GM18873 (cell line): ENCODE results near the gene ZSCAN21.

Experiments used
- ATAC-seq: cut with Tn5 transposase; IDR thresholded peaks from one replicate; pipeline ENCODE4 v1.9.1; 2021; ENCODE audit warnings: mild to moderate bottlenecking, moderate library complexity, moderate number of reproducible peaks; ENCODE audit not compliant: unreplicated experiment, low FRiP score

The ZSCAN21 gene

DNA sequence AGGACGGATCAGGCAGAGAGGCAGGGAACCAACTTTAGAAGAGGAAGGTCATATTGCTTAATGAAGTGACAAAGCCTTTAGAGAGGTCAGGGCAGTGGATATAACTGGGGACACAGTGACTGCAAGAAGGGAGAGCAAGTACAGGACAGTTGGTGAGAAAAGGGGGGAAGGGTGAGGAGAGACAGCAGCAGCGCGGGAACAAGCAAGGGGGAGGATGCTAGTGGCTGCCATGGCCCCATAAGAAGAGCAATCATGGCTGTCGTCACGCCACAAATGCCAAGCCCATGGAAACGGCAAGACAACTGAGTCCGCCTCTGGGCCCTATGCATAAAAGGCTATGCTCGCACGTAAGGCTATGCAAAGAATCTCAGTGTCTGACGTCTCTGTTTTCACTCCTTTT is 22.9 kb downstream of the ZSCAN21 start:
- no peak for ATAC-seq

DNA sequence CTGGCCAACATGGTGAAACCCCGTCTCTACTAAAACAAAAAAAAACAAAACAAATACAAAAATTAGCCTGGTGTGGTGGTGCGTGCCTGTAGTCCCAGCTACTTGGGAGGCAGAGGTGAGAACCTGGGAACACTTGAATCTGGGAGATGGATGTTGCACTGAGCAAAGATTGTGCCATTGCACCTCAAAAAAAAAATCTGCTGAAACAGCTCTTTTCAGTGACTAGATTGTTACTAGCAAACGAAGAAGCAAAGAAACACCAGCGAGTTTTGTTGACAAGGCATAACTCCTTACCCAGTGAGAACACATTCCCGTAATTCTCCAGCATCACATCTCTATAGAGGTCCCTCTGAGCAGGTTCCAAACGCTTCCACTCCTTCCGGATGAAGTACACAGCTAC is 25.3 kb downstream of the ZSCAN21 start:
- ATAC-seq = no peak

- no peak for ATAC-seq
Measured at GRCh38 chr7:100075418-100075817, 25.8 kb downstream of the ZSCAN21 start.

DNA sequence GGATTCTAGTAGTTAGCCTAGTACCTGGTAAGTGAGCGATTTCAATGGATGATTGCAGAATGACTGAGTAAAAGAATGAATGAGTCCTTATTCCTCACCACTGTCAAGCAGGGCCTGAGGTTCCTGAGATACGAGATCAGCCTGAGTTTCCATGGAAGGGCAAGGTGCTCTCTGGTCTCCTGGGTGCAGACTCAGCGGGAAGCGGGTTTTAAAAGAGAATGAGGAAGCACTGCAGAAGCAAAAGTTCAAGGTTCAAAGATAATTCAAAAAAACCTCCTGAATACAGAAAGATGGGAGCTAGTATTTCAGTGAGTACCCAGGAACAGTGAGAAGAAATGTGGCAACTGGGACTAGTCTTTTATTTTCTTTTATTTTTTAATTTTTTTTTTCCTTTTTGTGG is 27.6 kb downstream of the ZSCAN21 start:
- ATAC-seq = no peak

DNA sequence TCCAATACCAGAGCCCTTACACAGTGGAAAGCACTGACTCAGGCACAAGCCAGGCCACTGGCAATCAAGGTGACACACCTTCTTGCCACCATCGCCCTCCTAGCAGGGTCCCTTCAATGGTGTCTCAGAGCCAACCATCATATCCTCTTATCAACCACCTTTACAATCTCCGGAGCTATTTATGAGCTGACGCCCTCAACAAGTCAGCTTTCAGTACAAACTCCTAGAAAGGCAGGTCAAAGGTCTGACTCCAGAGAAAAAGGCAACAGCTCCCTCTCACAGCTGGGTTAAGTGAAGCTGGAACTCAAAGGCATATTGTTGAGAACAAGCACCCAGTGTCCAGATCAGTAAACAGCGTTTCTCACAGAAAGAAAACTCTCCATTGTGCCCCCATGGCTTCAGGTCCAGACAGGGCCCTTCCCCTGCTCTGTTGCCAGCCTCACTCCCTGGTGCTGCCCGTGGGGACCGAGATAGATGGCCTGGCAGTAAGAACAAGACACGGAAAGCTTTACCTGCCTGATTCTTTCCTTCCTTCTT is 29.5 kb downstream of the ZSCAN21 start:
- no peak for ATAC-seq

- ATAC-seq = no peak
Measured at GRCh38 chr7:100080907-100081534, 31.4 kb downstream of the ZSCAN21 start.

DNA sequence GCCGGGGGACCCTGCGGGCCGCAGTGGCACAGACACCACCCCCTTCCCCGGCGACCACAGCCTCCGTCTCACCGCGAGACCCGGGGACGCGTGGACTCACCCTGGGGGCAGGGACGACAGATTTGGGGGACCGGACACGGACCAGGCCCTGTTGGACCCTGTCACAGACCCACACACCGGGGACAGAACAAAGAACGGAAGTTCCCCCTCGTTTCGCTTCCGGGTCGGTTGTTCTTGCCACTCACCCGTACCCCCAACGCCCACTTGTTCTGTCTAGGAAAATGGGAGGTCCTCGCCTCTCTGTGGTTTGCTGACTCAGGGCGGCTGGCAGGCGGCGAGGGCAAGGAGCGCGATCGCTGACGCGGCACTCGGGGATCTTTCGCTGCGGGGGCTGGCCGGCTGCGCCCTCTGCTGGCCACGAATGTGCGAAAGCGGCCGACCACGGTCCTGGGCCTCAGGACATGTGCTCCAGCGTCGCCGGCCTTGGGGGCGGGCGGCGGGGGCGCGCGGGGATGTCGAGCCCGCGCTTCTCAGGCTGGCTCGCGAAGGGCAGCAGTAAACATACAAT is 32.0 kb downstream of the ZSCAN21 start, which contains the start of gene ZNF3:
TSS of gene ZNF3 (minus strand) at position 189 of the 568 bp plus-strand sequence. CDS start 4,366 bp downstream, outside the sequence.
- ATAC-seq = peak; percentile 77

- ATAC-seq = no peak
Measured at GRCh38 chr7:100082978-100083377, 33.4 kb downstream of the ZSCAN21 start.

DNA sequence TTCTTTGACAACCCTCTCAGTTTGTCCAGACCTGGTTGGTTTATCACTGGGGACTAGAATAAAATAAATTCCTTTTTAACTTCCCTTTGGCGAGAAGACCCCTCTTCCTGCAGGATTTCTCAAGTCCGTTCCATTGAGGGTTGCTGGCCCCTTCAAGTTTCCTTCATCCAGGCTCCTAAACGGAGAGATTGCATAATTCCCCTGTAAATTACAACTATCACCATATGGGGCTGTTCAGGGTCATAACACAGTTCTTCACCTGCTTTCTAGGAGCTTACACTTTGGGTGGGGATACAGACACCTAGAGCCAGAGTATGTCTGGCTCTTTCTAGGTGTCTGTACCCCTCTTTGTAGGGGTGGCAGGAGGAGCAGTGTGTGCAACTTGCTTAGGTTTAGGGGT is 35.9 kb downstream of the ZSCAN21 start:
- ATAC-seq = no peak

DNA sequence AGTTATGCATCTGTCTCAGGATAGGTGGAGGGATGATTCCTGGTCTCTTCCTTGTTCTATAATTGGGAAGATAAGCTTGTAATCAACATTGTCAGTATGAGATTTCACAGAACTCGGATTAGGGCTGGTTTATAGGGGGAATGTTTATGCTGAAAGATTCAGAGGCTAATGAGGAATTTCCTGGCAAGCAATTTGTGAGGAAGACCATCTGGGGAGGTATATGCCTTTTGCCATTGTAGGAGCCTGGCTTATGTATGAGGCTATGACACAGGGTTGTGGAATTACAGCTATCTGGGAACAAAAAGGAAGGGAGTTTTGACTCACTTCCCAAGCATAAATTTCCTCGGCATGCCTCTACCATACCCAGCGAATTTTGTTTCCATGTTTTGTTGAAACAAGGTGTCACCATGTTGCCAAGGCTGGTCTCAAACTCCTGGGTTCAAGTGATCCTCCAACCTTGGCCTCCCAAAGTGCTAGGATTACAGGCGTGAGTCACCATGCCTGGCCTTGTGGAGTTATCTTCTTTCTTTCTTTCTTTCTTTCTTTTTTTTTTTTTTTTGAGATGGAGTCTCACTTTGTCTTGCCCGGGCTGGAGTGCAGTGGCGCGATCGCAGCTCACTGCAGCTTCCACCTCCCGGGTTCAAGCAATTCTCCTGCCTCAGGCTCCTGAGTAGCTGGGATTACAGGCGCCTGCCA is 37.6 kb downstream of the ZSCAN21 start:
- no peak for ATAC-seq

GRCh38 chr7:100088095-100088620 is 38.6 kb downstream of the ZSCAN21 start:
- no peak for ATAC-seq

- no peak for ATAC-seq
Measured at GRCh38 chr7:100088621-100089457, 39.3 kb downstream of the ZSCAN21 start, which contains the start of gene COPS6. COPS6 (plus strand) TSS chr7:100088969; CDS start chr7:100088991, 22 bp downstream.

DNA sequence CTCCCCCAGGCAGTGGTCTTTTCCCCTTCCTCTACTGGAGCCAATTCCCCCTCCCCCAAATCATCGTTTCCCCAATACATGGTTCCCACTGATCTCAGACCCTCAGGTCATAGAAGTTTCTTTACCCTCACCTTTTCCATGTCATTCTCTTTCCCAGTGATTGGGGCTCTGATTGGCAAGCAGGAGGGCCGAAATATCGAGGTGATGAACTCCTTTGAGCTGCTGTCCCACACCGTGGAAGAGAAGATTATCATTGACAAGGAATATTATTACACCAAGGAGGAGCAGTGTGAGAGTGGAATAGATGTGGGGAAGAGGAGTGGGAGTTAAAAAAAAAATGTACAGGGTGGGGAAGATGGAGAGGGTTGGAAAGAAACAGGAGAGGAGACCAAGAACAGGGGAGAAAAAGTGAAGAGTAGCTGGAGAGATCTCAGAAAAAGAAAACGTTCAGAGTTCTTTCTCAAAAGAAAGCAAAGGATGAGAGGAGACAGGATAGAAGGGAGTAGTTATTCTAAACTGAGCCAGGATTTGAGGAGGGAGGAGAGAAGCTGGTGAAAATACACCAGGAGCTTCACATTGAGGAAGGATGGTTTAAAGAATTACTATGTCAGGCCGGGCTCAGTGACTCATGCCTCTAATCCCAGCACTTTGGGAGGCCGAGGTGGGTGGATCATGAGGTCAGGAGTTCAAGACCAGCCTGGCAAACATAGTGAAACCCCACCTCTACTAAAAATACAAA is 40.1 kb downstream of the ZSCAN21 start:
- ATAC-seq = no peak

GRCh38 chr7:100090527-100091410 is 41.2 kb downstream of the ZSCAN21 start:
- ATAC-seq = no peak

GRCh38 chr7:100091411-100092181 is 42.0 kb downstream of the ZSCAN21 start:
- no peak for ATAC-seq

GRCh38 chr7:100093054-100093453 is 43.5 kb downstream of the ZSCAN21 start:
- no peak for ATAC-seq

- no peak for ATAC-seq
Measured at GRCh38 chr7:100093498-100093897, 43.9 kb downstream of the ZSCAN21 start.

DNA sequence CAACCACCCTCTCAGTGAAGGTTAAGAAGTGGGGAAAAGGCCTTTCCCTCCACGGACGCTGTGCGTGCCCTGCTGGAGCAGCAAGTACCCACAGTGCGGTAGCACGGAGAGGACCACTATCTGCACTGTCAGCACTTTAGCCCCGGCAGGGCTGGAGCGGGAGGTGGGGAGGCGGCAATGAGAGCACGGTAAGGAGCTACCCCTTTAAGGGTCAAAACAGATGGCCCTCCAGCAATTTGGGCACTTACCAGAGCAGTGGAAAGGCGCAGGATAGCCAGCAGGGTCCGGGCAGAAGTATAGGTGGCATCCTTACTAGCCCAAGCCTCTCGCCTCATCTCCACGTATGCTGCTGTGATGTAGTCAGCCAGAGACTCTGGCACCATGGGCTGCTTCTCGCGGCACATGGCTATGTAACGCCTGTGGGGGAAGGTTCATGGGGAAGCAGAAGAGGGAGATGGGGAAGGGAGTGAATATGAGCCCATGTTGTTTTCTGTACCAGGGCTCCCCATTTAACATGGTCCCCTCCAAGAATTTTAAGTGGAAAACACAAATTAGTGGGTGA is 44.4 kb downstream of the ZSCAN21 start:
- no peak for ATAC-seq
